Caco-2 (cell line): ENCODE measurements around the gene KCNIP4. TPM values are rescaled to one million over a fixed set of nuclear protein-coding genes. Genes with fewer than 3 reads are reported as not detected.
"Not testable (repeated sequence)": the region's sequence is repeated elsewhere in the genome, so short reads cannot be mapped to it uniquely, and the experiment has no call there.

Experiments
- Bru-seq: library from RNA; stranded (reverse); fragments of 400-500 nt; gene quantifications from one replicate; lab custom pipeline; 2021; lab: Mats Ljungman, UMichigan
- BruChase-seq, 2 experiments: library from RNA; stranded (reverse); fragments of 400-500 nt; gene quantifications; one replicate each; lab custom pipeline; 2021; lab: Mats Ljungman, UMichigan
- BruUV-seq: library from RNA; stranded (reverse); fragments of 400-500 nt; replicated peaks from 2 replicates; lab custom pipeline; 2021; lab: Mats Ljungman, UMichigan
- CTCF ChIA-PET: fragments of 300-600 bp; sonication (Branson Sonifier 250); formaldehyde crosslinking; loops from one replicate; lab custom pipeline; 2022; ENCODE audit warnings: antibody characterized with exemption; lab: Charles Lee
- POLR2A ChIA-PET: fragments of 300-600 bp; sonication (Branson Sonifier 250); formaldehyde crosslinking; loops from one replicate; lab custom pipeline; 2022; ENCODE audit warnings: antibody characterized with exemption; lab: Charles Lee
- DNase-seq, 2 experiments: peaks; one replicate each; pipeline versions ENCODE4 v3.0.0 to v3.0.0-alpha.2; 2020 to 2022
- H3K27me3 ChIP-seq: replicated peaks from 2 replicates; pipeline ENCODE4 v1.6.0; 2011; ENCODE audit warnings: low read length; ENCODE audit not compliant: control insufficient read depth, insufficient read depth
- H3K36me3 ChIP-seq: 2 replicates; pipeline ENCODE4 v1.5.1; 2011; ENCODE audit warnings: low read length; ENCODE audit not compliant: control insufficient read depth, insufficient read depth
- H3K4me1 ChIP-seq: fragments of 250-450 bp; sonication (Bioruptor Pico); 2 replicates; pipeline ENCODE4 v1.5.1; 2020; ENCODE audit warnings: mild to moderate bottlenecking
- H3K4me3 ChIP-seq: 2 replicates; pipeline ENCODE4 v1.5.1; 2011; ENCODE audit warnings: low read depth, mild to moderate bottlenecking, control low read depth, low read length
- H3K9me3 ChIP-seq: fragments of 250-450 bp; sonication (Bioruptor Pico); 2 replicates; pipeline ENCODE4 v1.5.1; 2020; ENCODE audit warnings: mild to moderate bottlenecking, moderate library complexity
- H3K27ac Mint-ChIP-seq: one replicate; pipeline ENCODE4 v1.8.0; 2022; ENCODE audit warnings: mixed read lengths; ENCODE audit not compliant: unreplicated experiment
- H3K27me3 Mint-ChIP-seq: one replicate; pipeline ENCODE4 v1.8.0; 2022; ENCODE audit warnings: mixed read lengths; ENCODE audit not compliant: insufficient read depth, unreplicated experiment
- H3K36me3 Mint-ChIP-seq: one replicate; pipeline ENCODE4 v1.8.0; 2022; ENCODE audit warnings: mild to moderate bottlenecking, mixed read lengths; ENCODE audit not compliant: insufficient read depth, unreplicated experiment
- H3K4me1 Mint-ChIP-seq: one replicate; pipeline ENCODE4 v1.8.0; 2022; ENCODE audit warnings: low read depth, mixed read lengths; ENCODE audit not compliant: unreplicated experiment
- H3K4me3 Mint-ChIP-seq: one replicate; pipeline ENCODE4 v1.8.0; 2022; ENCODE audit warnings: mild to moderate bottlenecking, moderate library complexity, mixed read lengths; ENCODE audit not compliant: unreplicated experiment
- H3K9me3 Mint-ChIP-seq: one replicate; pipeline ENCODE4 v1.8.0; 2022; ENCODE audit warnings: mixed read lengths; ENCODE audit not compliant: unreplicated experiment
- intact Hi-C: fragments of 100-400 bp; cut with micrococcal nuclease; formaldehyde crosslinking; loops from one replicate; pipeline ENCODE4 v1.10.0; 2022; ENCODE audit not compliant: unreplicated experiment
- long read RNA-seq: library from polyadenylated mRNA; stranded (forward); transcript quantifications from one replicate; pipeline ENCODE4 v2.0.0, GENCODE V29; 2022
- total RNA-seq: library from RNA; stranded (reverse); gene quantifications from 2 replicates; pipeline ENCODE4 v1.2.3, GENCODE V29; 2022
- TF ChIP-seq, protein P1 (sequence below), 2 experiments: fragments of 200-600 bp in 1 of 2; IDR thresholded peaks; 1 replicate in 1 of 2; 2 replicates in 1 of 2; pipeline versions ENCODE4 v1.5.1 to v1.8.0; 2011 to 2022; ENCODE audit warnings: antibody characterized with exemption in 1 of 2, control low read depth in 1 of 2, inconsistent platforms in 1 of 2, low read depth in 1 of 2, low read length in 1 of 2, mild to moderate bottlenecking in 1 of 2, moderate library complexity in 1 of 2; ENCODE audit not compliant: insufficient read depth in 1 of 2, severe bottlenecking in 1 of 2, unreplicated experiment in 1 of 2

Gene KCNIP4
- not detected in 2 replicates for total RNA-seq
- percentile 3 among the genes with signal in this experiment for Bru-seq, nascent RNA
- BruChase-seq, experiment 1, labeled RNA remaining after a 2-hour chase, result percentile 5 among the genes with signal in this experiment
- BruChase-seq, experiment 2, labeled RNA remaining after a 6-hour chase, result percentile 6 among the genes with signal in this experiment
- long read RNA-seq, result 0 reads

DNA sequence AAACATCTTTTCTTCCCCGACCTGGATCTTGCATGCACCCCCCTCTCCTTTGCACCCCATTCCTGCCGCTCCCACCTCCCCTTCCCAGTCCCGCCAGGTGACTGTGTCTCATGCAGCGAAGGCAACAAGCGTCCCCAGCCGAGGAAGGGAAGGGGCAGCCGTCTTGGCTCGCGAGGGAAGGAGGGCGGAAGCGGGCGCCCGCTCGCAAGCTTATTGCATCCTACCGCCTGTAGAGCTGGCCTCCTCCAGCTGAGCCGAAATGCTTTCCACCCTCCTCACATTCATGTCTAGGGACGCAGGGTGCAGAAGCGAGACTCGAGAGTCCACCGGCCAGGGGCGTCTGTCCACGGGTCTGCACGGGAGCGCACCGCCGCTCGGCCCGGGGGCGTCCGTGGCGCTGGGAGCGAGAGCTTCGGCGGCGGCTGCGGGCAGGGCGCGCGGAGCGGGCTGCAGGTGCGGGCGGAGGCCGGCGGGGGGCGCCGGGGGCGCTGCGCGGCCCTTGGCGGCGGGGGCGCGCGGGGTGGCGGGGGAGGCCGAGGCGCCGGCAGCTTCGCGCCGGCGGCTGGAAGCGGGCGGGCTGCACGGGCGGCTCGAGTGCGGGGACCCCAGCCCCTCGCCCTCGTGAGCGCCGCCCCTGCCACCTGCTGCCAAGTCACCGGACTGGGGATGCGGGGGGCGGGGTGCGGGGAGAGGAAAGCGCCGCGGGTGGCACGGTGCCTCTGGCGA lies at the start of gene KCNIP4:
TSS of gene KCNIP4 (minus strand) at position 426 of the 726 bp plus-strand sequence.
- Mint-ChIP-seq H3K9me3 (no peaks in the 10 kb centered on the region), H3K27me3 (peaks cover 17% of the 10 kb centered on the region), H3K4me3 (no peak within 1 kb of the TSS), H3K4me1 (no peaks in the 10 kb centered on the region), H3K36me3 (no peaks in the 10 kb centered on the region), H3K27ac (no peak within 1 kb of the TSS)
- DNase-seq, result peak in 1 of 2 experiments; percentile 0
- ChIA-PET CTCF (no interaction called here), POLR2A (no interaction called here)
- Histone ChIP-seq H3K36me3 (no peaks in the 10 kb centered on the region), H3K9me3 (no peaks in the 10 kb centered on the region), H3K27me3 (no peaks in the 10 kb centered on the region), H3K4me1 (no peaks in the 10 kb centered on the region), H3K4me3 (no peak within 1 kb of the TSS)
- intact Hi-C loops, result no loop called here
- BruUV-seq, result no TSS peak
- TF ChIP-seq, protein P1, sequence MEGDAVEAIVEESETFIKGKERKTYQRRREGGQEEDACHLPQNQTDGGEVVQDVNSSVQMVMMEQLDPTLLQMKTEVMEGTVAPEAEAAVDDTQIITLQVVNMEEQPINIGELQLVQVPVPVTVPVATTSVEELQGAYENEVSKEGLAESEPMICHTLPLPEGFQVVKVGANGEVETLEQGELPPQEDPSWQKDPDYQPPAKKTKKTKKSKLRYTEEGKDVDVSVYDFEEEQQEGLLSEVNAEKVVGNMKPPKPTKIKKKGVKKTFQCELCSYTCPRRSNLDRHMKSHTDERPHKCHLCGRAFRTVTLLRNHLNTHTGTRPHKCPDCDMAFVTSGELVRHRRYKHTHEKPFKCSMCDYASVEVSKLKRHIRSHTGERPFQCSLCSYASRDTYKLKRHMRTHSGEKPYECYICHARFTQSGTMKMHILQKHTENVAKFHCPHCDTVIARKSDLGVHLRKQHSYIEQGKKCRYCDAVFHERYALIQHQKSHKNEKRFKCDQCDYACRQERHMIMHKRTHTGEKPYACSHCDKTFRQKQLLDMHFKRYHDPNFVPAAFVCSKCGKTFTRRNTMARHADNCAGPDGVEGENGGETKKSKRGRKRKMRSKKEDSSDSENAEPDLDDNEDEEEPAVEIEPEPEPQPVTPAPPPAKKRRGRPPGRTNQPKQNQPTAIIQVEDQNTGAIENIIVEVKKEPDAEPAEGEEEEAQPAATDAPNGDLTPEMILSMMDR (IDR thresholded peaks at IDR 0.05; ENCODE audit: insufficient read depth in 1 of 2, low read depth in 1 of 2, low read length in 1 of 2, severe bottlenecking in 1 of 2, unreplicated experiment in 1 of 2), result no peak

DNA sequence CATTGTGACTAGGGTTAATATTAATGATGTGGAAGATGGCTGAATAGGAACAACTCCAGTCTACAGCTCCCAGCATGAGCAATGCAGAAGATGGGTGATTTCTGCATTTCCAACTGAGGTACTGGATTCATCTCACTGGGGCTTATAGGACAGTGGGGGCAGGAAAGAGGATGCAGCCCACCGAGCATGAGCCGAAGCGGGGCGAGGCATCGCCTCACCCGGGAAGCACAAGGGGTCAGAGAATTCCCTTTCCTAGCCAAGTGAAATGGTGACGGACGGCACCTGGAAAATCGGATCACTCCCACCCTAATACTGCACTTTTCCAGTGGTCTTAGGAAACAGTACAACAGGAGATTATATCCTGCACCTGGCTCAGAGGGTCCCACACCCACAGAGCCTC lies 48.0 kb upstream of the KCNIP4 start:
- H3K36me3 ChIP-seq, H3K4me1 ChIP-seq, H3K27me3 ChIP-seq, H3K36me3 Mint-ChIP-seq, H3K4me3 ChIP-seq, POLR2A ChIA-PET, intact Hi-C loops, BruUV-seq, DNase-seq, H3K27ac Mint-ChIP-seq, H3K9me3 ChIP-seq, H3K4me3 Mint-ChIP-seq, H3K27me3 Mint-ChIP-seq, CTCF ChIA-PET, H3K4me1 Mint-ChIP-seq: not testable (repeated sequence)
- H3K9me3 Mint-ChIP-seq, result peaks cover 25% of the 10 kb centered on the region

DNA sequence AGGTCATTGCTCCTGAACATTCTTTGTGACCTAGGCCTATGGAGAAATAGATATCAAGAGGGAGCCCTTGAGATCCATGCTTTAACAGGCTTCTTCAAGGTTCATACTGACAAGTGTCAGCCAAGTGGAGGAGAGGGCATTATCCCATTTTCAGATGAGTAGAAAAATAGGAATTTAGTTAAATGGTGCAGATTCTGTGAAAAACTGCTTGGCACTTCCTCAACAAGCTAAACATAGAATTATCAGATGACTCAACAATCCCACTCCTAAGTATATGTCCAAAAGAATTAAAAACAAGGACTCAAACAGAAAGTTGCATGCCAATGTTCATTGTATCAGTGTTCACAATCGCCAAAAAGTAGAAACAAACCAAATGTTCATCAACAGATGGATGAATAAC lies 43.8 kb upstream of the KCNIP4 start:
- Mint-ChIP-seq H3K9me3 (peaks cover under 1% of the 10 kb centered on the region), H3K4me3 (no peak overlapping the region), H3K27me3 (peaks cover 4% of the 10 kb centered on the region), H3K27ac (no peak overlapping the region), H3K4me1 (no peaks in the 10 kb centered on the region), H3K36me3 (no peaks in the 10 kb centered on the region)
- ChIA-PET POLR2A (no interaction called here), CTCF (no interaction called here)
- DNase-seq, result no peak
- no TSS peak for BruUV-seq
- no peaks in the 10 kb centered on the region for H3K27me3 ChIP-seq
- no peak overlapping the region for H3K4me3 ChIP-seq
- H3K36me3 ChIP-seq, result no peaks in the 10 kb centered on the region
- TF ChIP-seq, protein P1 (IDR thresholded peaks at IDR 0.05; ENCODE audit: insufficient read depth in 1 of 2, low read depth in 1 of 2, low read length in 1 of 2, severe bottlenecking in 1 of 2, unreplicated experiment in 1 of 2), result no peak
- intact Hi-C loops, result no loop called here
- H3K4me1 ChIP-seq, result no peaks in the 10 kb centered on the region
- no peaks in the 10 kb centered on the region for H3K9me3 ChIP-seq
